Transverse colon (tissue), 4 donors: ENCODE results near the gene KLHDC8A.

Experiments used
- EP300 ChIP-seq: sonication (generic); formaldehyde crosslinking; IDR thresholded peaks from one replicate; pipeline ENCODE4 v1.6.1; 2017; ENCODE audit warnings: antibody characterized with exemption, low read depth
- POLR2A ChIP-seq: fragments of 450-650 bp; IDR thresholded peaks from one replicate; pipeline ENCODE4 v1.6.1; 2016; ENCODE audit warnings: antibody characterized with exemption, mild to moderate bottlenecking, moderate library complexity
- POLR2AphosphoS5 ChIP-seq, 3 donors: sonication (generic); formaldehyde crosslinking; IDR thresholded peaks; one replicate each; pipeline ENCODE4 v1.6.1; 2016; ENCODE audit warnings: antibody characterized with exemption in 3 of 3
- TF ChIP-seq, protein P1 (sequence below), 5 experiments: fragments of 200-600 bp in 3 of 5; fragments of 450-650 bp in 2 of 5; sonication (generic) in 3 of 5; IDR thresholded peaks; 1 replicate in 2 of 5; 2 replicates in 3 of 5; pipeline ENCODE4 v1.5.1; 2016 to 2017; ENCODE audit warnings: antibody characterized with exemption in 5 of 5, inconsistent platforms in 3 of 5, mild to moderate bottlenecking in 2 of 5, moderate library complexity in 1 of 5

- TF ChIP-seq, protein P1, sequence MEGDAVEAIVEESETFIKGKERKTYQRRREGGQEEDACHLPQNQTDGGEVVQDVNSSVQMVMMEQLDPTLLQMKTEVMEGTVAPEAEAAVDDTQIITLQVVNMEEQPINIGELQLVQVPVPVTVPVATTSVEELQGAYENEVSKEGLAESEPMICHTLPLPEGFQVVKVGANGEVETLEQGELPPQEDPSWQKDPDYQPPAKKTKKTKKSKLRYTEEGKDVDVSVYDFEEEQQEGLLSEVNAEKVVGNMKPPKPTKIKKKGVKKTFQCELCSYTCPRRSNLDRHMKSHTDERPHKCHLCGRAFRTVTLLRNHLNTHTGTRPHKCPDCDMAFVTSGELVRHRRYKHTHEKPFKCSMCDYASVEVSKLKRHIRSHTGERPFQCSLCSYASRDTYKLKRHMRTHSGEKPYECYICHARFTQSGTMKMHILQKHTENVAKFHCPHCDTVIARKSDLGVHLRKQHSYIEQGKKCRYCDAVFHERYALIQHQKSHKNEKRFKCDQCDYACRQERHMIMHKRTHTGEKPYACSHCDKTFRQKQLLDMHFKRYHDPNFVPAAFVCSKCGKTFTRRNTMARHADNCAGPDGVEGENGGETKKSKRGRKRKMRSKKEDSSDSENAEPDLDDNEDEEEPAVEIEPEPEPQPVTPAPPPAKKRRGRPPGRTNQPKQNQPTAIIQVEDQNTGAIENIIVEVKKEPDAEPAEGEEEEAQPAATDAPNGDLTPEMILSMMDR (IDR thresholded peaks at IDR 0.05): no peak
- TF ChIP-seq POLR2A (no peak), POLR2AphosphoS5 (IDR thresholded peaks at IDR 0.05) (no peak), EP300 (no peak)
Observed at GRCh38 chr1:205353191-205353590, 3.5 kb downstream of the KLHDC8A start.
